Measurements from ENCODE around the gene PPP3CA.

The PPP3CA gene

GRCh38 chr4:101123231-101123630 is 224.1 kb downstream of the PPP3CA start:
- H3K9me3 ChIP-seq (ENCODE audit: control insufficient read depth, insufficient read depth, low read depth, low read length), result no peaks in the 10 kb centered on the region
- no peak overlapping the region for H3K9ac ChIP-seq (ENCODE audit: low read length)
- no peak overlapping the region for H3K4me3 ChIP-seq (ENCODE audit: low read depth, low read length)
- no peak overlapping the region for H3K27ac ChIP-seq (ENCODE audit: low read depth, low read length)
- no peaks in the 10 kb centered on the region for H3K36me3 ChIP-seq (ENCODE audit: control insufficient read depth, insufficient read depth, low read length)
- peaks cover 8% of the 10 kb centered on the region for H3K4me1 ChIP-seq (ENCODE audit: control insufficient read depth, insufficient read depth, low read length)
- H3K27me3 ChIP-seq (ENCODE audit: control insufficient read depth, insufficient read depth, low read length), result no peaks in the 10 kb centered on the region

GRCh38 chr4:101122019-101122418 is 225.3 kb downstream of the PPP3CA start:
- H3K4me3 ChIP-seq (ENCODE audit: low read depth, low read length), result no peak overlapping the region
- peaks cover 8% of the 10 kb centered on the region for H3K4me1 ChIP-seq (ENCODE audit: control insufficient read depth, insufficient read depth, low read length)
- H3K9me3 ChIP-seq (ENCODE audit: control insufficient read depth, insufficient read depth, low read depth, low read length), result no peaks in the 10 kb centered on the region
- no peak overlapping the region for H3K27ac ChIP-seq (ENCODE audit: low read depth, low read length)
- no peak overlapping the region for H3K9ac ChIP-seq (ENCODE audit: low read length)
- no peaks in the 10 kb centered on the region for H3K27me3 ChIP-seq (ENCODE audit: control insufficient read depth, insufficient read depth, low read length)
- no peaks in the 10 kb centered on the region for H3K36me3 ChIP-seq (ENCODE audit: control insufficient read depth, insufficient read depth, low read length)

- Histone ChIP-seq H3K9ac (ENCODE audit: low read length) (no peak overlapping the region), H3K4me1 (ENCODE audit: control insufficient read depth, insufficient read depth, low read length) (peaks cover 13% of the 10 kb centered on the region), H3K4me3 (ENCODE audit: low read depth, low read length) (no peak overlapping the region), H3K27ac (ENCODE audit: low read depth, low read length) (no peak overlapping the region), H3K9me3 (ENCODE audit: control insufficient read depth, insufficient read depth, low read depth, low read length) (no peaks in the 10 kb centered on the region), H3K27me3 (ENCODE audit: control insufficient read depth, insufficient read depth, low read length) (no peaks in the 10 kb centered on the region), H3K36me3 (ENCODE audit: control insufficient read depth, insufficient read depth, low read length) (no peaks in the 10 kb centered on the region)
Measured at GRCh38 chr4:101119141-101119540, 228.2 kb downstream of the PPP3CA start.

- Histone ChIP-seq H3K9me3 (ENCODE audit: control insufficient read depth, insufficient read depth, low read depth, low read length) (no peaks in the 10 kb centered on the region), H3K9ac (ENCODE audit: low read length) (no peak overlapping the region), H3K4me1 (ENCODE audit: control insufficient read depth, insufficient read depth, low read length) (peaks cover 13% of the 10 kb centered on the region), H3K27me3 (ENCODE audit: control insufficient read depth, insufficient read depth, low read length) (no peaks in the 10 kb centered on the region), H3K4me3 (ENCODE audit: low read depth, low read length) (no peak overlapping the region), H3K36me3 (ENCODE audit: control insufficient read depth, insufficient read depth, low read length) (no peaks in the 10 kb centered on the region), H3K27ac (ENCODE audit: low read depth, low read length) (no peak overlapping the region)
Measured at GRCh38 chr4:101118617-101119016, 228.7 kb downstream of the PPP3CA start.

- no peaks in the 10 kb centered on the region for H3K9me3 ChIP-seq (ENCODE audit: control insufficient read depth, insufficient read depth, low read depth, low read length)
- H3K4me3 ChIP-seq (ENCODE audit: low read depth, low read length), result no peak overlapping the region
- H3K36me3 ChIP-seq (ENCODE audit: control insufficient read depth, insufficient read depth, low read length), result no peaks in the 10 kb centered on the region
- no peak overlapping the region for H3K9ac ChIP-seq (ENCODE audit: low read length)
- no peak overlapping the region for H3K27ac ChIP-seq (ENCODE audit: low read depth, low read length)
- no peaks in the 10 kb centered on the region for H3K27me3 ChIP-seq (ENCODE audit: control insufficient read depth, insufficient read depth, low read length)
- peaks cover 13% of the 10 kb centered on the region for H3K4me1 ChIP-seq (ENCODE audit: control insufficient read depth, insufficient read depth, low read length)
Measured at GRCh38 chr4:101115887-101116286, 231.4 kb downstream of the PPP3CA start.

- H3K9me3 ChIP-seq (ENCODE audit: control insufficient read depth, insufficient read depth, low read depth, low read length), result no peaks in the 10 kb centered on the region
- H3K4me1 ChIP-seq (ENCODE audit: control insufficient read depth, insufficient read depth, low read length), result peaks cover 13% of the 10 kb centered on the region
- peak overlapping the region; percentile 65; the same call in 1 of the 2 replicates for H3K27ac ChIP-seq (ENCODE audit: low read depth, low read length)
- no peaks in the 10 kb centered on the region for H3K36me3 ChIP-seq (ENCODE audit: control insufficient read depth, insufficient read depth, low read length)
- H3K27me3 ChIP-seq (ENCODE audit: control insufficient read depth, insufficient read depth, low read length), result no peaks in the 10 kb centered on the region
- peak overlapping the region; percentile 50 for H3K9ac ChIP-seq (ENCODE audit: low read length)
- H3K4me3 ChIP-seq (ENCODE audit: low read depth, low read length), result no peak overlapping the region
Measured at GRCh38 chr4:101114936-101115372, 232.4 kb downstream of the PPP3CA start.

- Histone ChIP-seq H3K36me3 (ENCODE audit: control insufficient read depth, insufficient read depth, low read length) (0 out of 2 replicates have a peak, but pooled peaks cover 3% of the 10 kb centered on the region), H3K9me3 (ENCODE audit: control insufficient read depth, insufficient read depth, low read depth, low read length) (no peaks in the 10 kb centered on the region), H3K27ac (ENCODE audit: low read depth, low read length) (no peak overlapping the region), H3K4me1 (ENCODE audit: control insufficient read depth, insufficient read depth, low read length) (peaks cover 17% of the 10 kb centered on the region), H3K9ac (ENCODE audit: low read length) (no peak overlapping the region), H3K27me3 (ENCODE audit: control insufficient read depth, insufficient read depth, low read length) (no peaks in the 10 kb centered on the region), H3K4me3 (ENCODE audit: low read depth, low read length) (no peak overlapping the region)
Measured at GRCh38 chr4:101104312-101105052, 242.8 kb downstream of the PPP3CA start.

- Histone ChIP-seq H3K9ac (ENCODE audit: low read length) (no peak overlapping the region), H3K36me3 (ENCODE audit: control insufficient read depth, insufficient read depth, low read length) (0 out of 2 replicates have a peak, but pooled peaks cover 3% of the 10 kb centered on the region), H3K27ac (ENCODE audit: low read depth, low read length) (no peak overlapping the region), H3K4me3 (ENCODE audit: low read depth, low read length) (no peak overlapping the region), H3K9me3 (ENCODE audit: control insufficient read depth, insufficient read depth, low read depth, low read length) (no peaks in the 10 kb centered on the region), H3K27me3 (ENCODE audit: control insufficient read depth, insufficient read depth, low read length) (no peaks in the 10 kb centered on the region), H3K4me1 (ENCODE audit: control insufficient read depth, insufficient read depth, low read length) (peaks cover 17% of the 10 kb centered on the region)
Measured at GRCh38 chr4:101103381-101104142, 243.8 kb downstream of the PPP3CA start.

- Histone ChIP-seq H3K4me3 (ENCODE audit: low read depth, low read length) (no peak overlapping the region), H3K9ac (ENCODE audit: low read length) (no peak overlapping the region), H3K27ac (ENCODE audit: low read depth, low read length) (no peak overlapping the region), H3K9me3 (ENCODE audit: control insufficient read depth, insufficient read depth, low read depth, low read length) (no peaks in the 10 kb centered on the region), H3K36me3 (ENCODE audit: control insufficient read depth, insufficient read depth, low read length) (no peaks in the 10 kb centered on the region), H3K4me1 (ENCODE audit: control insufficient read depth, insufficient read depth, low read length) (peaks cover 17% of the 10 kb centered on the region), H3K27me3 (ENCODE audit: control insufficient read depth, insufficient read depth, low read length) (no peaks in the 10 kb centered on the region)
Measured at GRCh38 chr4:101102114-101102742, 245.1 kb downstream of the PPP3CA start.

- Histone ChIP-seq H3K27ac (ENCODE audit: low read depth, low read length) (no peak overlapping the region), H3K36me3 (ENCODE audit: control insufficient read depth, insufficient read depth, low read length) (no peaks in the 10 kb centered on the region), H3K9me3 (ENCODE audit: control insufficient read depth, insufficient read depth, low read depth, low read length) (no peaks in the 10 kb centered on the region), H3K27me3 (ENCODE audit: control insufficient read depth, insufficient read depth, low read length) (no peaks in the 10 kb centered on the region), H3K4me3 (ENCODE audit: low read depth, low read length) (no peak overlapping the region), H3K4me1 (ENCODE audit: control insufficient read depth, insufficient read depth, low read length) (peaks cover 17% of the 10 kb centered on the region), H3K9ac (ENCODE audit: low read length) (no peak overlapping the region)
Measured at GRCh38 chr4:101101072-101101471, 246.3 kb downstream of the PPP3CA start.
